CD4-positive, alpha-beta T cell treated with Interleukin-4 for 1 hour (primary cell): ENCODE data around the gene TMEM134.

ENCODE experiments used
- DNase-seq, 2 donors: peaks; one replicate each; pipeline ENCODE4 v3.0.0-alpha.2; 2020 to 2022

The TMEM134 gene

DNA sequence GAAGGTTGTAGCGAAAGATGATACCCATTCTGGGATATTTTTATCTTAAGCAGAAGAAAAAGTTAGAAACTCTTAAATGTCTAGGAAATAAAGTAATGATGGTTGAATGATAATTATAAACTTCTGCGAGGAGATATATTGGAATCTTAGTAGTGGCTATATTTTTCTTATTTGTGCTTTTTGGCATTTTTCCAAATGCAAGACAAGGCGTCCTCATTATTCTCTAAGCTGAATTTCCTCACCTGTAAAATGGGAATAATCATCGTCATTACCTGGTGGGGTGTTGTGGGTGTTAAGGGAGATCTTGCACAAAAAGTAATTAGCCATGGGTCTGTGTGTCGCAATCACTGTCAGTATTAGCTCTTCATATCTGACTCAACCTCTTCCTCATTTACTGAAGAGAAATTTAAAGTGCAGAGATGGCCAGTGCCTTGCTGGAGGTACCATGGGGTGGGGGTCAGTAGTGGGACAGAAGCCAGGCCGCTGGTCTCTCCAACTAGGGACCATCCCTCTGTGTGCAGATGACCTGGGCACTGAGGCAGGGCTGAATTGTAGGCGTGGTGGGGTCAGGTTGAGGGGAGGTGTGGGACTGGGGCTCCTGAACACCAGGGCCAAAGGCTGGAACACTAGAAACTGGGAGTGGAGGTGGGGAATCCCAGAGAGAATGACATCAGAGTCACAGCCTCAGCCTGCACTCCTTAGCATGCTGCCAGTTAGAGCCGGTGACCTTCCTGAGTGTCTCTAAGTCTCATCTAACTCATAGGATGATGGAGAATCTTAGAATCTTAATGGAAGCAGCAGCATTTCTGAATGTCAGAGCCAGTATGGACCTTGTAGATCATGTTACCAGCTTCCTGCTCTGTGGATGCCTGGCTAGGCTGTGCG is 32.0 kb upstream of the TMEM134 start:
- no peak for DNase-seq

DNA sequence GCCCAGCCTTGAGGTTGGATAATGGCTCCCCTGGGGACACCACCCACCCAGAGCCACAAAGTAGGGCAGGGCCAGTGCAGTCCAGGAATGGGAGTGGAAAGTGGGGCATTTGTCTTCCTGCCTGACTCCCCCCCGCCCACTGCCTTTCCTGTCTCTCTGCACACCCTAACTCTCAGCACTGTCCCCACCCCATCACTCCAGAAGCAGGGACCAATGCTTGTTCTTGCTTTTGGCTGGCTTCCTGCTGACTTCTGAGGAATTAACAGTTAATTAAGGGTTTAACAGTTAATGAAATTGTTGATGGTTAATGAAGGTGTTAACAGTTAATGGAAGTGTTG is 31.4 kb upstream of the TMEM134 start:
- no peak for DNase-seq

DNA sequence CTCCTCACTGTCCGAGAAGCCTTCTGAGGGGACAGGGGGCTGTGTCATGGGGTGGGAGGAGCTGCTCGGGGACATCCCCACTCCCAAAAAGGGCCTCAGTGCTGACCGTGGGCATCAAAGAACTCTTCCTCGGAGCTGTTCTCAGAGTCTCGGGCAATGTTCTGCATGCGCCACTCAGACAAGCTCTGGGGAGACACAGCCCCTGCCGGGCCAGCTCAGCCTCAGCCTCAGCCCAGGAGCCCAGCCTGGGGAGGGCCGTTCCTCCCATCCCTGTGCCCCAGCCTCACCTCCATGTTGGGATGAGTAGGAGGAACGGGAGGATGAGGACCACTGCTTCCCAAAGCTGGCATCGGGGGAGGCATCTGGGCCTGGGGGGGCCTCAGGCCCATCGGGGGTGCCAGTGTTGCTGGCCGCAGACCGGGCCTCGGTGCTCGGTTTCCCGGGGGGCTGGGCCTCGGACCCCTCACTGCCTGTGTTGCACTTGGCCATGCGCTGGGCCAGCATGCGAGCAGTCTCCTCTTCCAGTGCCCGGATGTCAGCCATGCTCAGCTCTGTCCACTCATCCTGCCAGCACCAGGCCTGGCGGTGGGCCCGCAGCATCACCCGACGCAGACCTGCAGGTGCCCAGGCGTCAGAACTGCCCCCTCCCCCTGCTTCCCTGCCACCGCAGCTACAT is 30.9 kb upstream of the TMEM134 start:
- DNase-seq, result no peak

DNA sequence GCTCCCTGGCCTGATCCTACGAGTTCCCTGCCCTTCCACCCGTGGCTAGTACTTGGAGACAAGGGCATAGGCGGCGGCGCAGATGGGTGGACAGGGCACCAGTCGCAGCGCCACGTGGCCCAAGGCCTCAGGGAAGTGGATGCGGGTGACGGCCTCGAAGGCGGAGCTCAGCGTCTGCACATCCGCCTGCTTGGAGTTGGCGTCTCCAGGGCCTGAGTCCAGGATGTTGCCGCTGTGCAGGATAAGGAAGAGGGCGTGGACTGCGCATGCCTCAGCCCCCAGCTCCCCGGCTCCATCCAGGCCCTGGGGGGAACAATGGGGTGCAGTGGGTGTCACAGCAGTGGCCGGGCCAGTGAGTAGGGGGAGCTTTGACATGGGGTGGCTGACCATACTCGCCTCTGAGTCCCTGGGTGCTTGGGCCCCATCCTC is 29.5 kb upstream of the TMEM134 start:
- DNase-seq, result no peak

DNA sequence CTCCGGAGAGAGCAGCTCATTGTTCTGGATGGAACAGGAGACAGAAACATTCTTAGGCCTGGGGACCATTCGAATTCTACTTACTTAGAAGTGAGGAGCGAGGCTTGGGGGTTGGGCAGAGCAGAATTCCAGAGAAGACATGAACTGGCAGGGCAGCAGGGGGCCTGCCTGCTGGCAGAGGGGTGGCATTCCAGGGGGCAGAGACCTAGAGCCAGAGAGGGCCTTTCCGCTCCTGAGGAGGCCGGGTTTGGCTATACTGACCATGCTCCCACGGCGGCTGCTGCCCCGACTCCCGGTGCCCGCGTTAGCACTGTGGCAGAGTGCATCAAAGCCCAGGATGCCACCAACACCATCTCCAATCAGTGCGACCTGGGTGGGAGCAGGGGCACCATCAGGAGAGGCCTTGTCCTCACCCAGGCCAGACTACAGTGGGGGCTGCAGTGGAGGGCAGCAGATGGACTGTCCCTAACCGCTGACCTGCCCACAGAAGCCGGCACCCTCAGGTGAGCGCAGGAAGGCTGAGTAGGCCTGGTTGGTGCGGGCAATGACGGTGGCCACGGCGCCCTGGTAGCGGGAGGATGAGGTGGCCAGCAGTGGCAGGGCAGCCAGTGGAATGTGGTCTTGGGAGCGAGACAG is 28.7 kb upstream of the TMEM134 start:
- DNase-seq, result no peak

DNA sequence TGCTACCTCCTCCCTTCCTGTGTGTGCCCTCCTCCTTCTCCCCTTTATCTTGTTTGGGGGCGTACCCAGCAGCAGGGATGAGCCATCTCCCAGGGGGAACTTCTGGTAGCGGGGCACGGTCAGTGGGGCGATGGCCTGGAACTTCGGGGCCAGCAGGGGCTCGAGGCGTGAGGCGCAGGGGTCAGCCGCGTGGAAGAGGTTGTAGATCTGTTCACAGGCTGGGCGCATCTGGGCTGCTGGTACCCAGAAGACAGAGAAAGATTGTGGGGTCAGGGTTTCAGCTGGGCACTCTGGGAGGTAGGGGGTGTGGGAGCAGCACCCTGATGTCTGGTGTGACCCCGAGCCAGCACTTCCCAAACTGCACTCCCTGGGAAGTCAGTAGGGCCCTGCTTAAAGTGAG is 27.1 kb upstream of the TMEM134 start:
- DNase-seq, result no peak

DNA sequence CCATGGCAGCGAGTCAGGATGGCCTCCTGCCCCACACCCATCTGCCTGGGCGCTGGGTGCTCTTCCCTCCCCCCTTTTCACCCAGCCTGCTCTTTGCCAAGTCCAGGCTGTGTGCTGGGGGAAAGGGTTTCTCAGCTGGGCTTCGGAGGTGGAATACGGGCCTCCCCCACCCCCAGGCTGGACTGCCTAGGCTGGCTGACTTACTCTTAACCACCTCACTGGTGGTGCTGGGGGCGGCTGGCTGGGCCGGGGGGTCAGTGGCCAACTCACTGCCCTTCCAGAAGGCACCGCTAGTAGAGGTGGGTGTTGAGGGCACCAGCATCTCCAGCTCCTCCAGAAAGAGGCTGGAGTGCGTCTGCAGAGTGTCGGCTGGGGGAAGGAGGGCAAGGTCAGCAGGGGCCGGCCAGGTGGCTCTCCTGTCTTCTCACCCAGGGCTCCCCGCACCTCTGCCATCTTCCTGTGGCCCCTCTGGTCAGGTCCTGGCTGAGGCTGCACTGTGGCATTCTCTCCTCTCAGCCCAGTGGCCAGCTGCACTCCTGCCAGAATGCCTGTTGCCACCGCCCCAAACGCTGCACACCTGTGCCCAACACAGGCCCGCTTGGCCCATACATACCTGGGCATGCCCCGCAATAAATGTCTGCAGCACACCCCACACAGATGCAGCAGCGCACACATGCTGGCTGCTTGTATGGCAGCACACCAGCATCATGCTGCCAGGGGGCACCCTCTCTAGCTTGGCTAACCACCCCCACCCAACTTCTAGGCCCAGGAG is 26.4 kb upstream of the TMEM134 start:
- no peak for DNase-seq

DNA sequence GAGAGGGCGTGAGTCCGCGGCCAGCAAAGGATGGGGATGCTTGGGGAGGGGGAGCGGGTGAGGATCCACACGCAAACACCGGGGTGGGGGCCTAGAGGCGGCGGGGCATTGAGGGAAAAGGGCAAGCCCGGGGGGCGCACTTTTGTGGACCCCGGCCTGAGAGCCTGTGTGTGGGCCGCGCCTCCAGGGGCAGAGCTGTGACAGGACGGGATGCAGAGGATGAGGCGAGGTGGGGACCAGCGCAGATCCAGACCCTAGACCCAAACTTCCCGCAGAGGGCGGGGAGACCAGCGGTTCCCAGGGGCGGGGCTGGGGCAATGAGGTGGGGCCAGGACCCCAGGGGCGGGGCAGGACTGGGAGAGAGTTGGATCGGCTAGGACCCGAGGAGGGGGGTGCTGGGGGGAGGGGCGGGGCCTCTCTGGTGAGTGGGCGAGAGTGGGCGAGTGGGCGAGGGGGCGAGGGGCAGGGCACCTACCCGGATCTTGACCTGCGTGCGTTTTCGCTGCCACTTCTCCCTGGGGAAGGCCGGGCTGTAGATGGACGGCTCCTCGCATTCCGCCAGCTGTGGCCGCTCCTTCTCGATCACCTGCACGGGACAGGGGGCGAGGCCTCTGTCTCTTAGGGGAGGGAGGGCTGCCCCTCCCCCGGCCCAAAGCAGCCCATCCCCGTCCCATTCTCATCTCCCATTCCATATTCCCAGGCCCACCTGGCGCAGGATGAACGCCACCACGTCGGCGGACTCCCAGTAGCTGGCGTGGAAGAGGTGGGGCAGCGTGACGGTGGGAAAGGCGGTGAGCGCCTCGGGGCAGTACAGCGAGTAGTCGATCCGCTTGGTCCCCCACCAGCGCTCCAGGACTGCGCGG is 25.6 kb upstream of the TMEM134 start:
- no peak for DNase-seq

DNA sequence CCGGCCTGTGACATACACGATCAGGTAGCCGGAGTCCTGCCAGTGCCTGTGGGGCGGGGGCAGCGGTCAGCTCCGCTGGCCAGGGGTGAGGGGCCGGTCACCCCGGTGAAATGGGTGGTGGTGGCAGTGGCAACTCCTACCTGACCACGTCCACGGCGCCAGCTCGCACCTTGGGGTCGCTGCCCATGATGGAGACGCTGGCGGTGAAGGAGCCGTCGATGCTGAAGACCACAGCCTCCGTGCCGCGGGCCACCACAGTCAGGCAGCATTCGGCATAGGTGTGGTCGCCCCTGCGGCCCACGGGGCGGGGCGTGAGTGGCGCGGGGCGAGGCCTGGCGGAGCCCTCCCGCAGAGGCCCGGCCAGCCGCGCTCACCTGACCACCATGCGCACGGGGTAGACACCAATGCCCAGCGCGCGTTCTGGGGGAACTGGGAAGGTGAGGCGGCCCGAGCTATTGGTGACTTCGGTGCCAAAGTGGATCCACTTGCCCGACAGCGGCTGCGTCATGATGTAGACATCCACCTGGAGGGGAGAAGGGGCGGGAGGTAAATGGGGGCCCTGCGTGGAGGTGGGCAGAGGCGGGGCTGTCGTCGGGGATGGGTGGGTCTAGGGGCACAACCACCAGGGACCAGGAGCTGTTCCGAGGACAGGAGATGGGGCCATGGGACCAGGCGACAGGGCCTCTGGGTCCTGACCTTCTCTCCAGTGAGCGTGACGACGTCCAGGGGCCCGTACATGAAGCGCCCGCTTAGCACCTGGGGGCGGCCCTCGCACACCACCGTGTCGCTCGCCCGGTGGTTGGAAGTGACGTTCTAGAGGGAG is 24.7 kb upstream of the TMEM134 start:
- no peak for DNase-seq

DNA sequence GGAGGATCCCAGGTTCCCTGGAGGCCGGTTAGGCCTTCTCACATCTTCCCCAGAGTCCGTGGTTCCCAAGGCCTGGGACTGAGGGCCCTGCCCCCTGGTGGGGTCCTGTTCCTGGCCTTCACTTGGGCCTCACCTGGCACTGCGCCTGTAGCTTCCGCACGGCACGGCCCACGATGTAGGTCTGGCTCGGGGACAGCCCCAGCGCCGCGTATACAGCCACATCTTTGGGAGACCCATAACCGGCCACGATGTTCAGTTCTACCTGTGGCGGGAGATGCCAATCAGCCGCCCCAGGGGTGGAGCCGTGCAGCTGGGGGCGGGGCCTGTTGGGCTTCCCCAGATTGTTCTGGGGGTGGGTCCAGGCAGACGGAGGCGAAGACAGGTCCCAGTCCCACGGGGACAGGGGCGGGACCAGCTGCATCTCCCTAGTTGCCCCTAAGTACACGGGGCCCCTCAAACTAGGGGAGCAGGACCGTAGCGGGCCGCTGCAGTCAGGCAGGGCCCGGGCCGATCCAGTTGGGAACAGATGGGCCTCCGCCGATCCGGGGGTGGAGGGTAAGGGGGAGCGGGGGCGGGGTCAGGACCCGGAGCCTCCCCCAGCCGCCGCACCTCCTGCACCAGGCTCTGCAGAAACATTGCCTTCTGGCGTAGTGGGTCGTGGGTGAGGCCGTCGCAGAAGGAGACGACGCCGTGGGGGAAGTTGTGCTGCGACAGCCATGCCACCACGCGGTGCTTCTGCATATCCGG is 23.9 kb upstream of the TMEM134 start:
- DNase-seq, result peak in 1 of 2 donors; percentile 28

DNA sequence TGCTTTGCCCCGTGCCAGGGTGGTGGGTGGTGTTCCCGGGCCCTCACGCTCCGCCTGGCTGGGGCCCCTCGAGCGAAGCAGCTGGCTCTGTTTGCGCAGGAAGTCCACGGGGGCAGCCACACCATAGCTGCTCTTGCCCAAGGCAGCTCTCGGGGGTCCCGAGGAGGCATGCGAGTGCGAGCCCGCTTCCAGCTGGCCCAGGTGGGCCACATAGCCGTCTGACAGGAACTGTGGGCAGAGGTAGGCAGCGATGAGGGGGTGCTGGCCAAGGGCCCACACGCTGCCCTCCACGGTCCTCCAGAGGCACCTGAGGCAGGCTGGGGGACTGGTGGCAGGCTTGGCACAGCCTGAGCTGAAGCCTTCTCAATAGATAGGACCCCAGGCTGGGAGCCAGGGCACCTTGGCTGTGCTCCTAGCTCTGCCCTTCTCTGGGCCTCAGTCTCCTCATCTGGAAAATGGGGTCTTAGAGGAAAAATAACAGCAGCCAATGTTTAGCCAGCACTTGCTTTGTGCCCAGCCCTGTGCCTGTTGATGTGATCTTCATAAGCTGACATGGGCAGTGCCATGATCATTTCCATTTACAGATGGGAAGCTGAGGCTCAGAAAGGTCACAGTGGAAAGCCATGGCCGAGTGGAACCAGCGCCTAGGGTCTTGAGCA is 23.1 kb upstream of the TMEM134 start:
- no peak for DNase-seq

DNA sequence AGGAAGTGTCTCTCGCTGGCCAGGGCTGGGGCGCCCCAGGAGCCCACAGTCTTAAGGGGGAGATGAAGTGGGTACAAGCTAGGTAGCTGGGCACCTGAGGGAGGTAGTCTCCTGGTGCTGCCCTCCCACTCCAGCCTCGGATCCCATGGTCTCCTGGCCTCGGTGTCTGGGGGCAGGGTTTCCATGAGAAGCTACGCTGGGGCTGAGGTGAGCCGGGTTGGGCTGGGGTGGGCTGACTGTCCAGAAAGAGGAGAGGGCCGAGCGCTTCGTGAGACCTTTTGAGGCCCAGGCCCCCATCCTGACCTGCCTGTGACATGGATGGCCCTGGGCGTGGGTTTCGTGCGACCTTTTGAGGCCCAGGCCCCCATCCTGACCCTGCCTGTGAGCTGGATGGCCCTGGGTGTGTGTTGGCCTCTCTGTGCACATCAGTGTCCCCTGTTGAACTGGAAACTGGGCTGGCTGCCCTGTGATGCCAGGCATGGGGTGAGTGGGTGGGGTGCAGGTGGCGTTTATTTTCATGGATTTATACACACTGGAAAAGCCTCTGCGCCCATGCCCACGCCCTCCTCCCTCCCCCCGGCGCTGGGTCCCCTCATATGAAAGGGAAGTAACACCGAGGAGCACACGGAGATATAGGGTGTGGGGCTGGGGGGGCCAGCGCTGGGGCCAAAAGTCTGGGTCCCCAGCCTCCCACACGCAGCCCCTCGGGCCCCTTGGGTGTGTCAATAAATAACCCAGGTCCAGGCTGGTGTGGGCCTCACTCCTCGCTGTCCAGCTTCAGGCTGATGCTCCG is 22.4 kb upstream of the TMEM134 start:
- DNase-seq, result no peak

DNA sequence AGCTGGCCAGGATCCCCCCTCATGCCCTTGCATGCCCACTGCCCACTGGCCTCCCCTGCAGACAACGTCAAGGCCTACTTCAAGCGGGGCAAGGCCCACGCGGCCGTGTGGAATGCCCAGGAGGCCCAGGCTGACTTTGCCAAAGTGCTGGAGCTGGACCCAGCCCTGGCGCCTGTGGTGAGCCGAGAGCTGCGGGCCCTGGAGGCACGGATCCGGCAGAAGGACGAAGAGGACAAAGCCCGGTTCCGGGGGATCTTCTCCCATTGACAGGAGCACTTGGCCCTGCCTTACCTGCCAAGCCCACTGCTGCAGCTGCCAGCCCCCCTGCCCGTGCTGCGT is 21.6 kb upstream of the TMEM134 start:
- DNase-seq, result no peak

DNA sequence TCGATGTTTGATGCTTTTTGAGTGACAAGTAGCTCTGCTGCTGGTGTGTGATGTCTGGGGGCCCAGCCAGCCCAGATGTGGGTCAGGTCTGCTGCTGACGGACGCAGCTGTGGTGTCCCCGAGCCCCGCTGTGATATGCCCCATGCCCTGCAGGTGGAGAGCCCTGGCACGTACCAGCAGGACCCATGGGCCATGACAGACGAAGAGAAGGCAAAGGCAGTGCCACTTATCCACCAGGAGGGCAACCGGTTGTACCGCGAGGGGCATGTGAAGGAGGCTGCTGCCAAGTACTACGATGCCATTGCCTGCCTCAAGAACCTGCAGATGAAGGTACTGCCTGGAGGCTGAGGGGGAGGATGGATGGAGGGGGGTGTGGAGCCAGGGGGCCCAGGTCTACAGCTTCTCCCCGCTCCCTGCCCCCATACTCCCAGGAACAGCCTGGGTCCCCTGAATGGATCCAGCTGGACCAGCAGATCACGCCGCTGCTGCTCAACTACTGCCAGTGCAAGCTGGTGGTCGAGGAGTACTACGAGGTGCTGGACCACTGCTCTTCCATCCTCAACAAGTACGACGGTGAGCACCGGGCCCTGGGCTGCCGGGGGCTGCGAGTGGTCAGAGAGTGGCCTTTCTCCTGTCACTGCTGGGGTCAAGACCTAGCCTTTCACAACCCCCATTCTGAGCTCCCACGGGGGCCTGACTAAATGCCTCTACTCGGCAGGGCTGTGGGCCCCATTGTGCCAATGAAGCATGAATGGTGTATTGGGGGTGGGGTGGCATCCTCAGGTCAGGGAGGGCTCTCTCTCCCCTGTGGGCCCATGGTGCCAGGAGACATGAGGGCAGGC is 21.1 kb upstream of the TMEM134 start:
- DNase-seq, result no peak

DNA sequence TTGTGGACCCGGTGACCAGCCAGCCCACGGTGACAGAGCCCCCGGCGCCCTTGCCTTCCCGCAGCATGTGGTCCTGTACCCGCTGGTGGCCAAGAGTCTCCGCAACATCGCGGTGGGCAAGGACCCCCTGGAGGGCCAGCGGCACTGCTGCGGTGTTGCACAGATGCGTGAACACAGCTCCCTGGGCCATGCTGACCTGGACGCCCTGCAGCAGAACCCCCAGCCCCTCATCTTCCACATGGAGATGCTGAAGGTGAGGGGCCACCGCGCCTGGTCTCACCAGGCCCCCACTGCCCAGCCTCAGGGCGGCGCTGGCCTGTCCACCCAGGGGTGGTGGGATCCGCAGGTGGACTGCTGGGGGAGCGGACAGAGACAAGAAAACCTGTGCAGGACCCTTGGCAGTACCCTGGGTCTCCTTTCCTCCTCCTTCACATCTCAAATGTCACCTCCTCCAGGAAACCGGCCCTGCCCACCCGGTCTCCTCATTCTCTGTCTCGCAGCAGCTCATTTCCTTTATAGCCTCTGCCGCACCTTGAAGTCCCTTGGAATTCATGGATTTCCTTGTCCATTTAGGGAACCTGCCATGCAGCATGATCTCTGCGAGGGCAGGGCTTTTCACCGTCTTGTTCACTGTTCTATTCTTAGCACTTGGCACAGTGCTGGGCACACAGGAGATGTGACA is 20.3 kb upstream of the TMEM134 start:
- DNase-seq, result no peak

DNA sequence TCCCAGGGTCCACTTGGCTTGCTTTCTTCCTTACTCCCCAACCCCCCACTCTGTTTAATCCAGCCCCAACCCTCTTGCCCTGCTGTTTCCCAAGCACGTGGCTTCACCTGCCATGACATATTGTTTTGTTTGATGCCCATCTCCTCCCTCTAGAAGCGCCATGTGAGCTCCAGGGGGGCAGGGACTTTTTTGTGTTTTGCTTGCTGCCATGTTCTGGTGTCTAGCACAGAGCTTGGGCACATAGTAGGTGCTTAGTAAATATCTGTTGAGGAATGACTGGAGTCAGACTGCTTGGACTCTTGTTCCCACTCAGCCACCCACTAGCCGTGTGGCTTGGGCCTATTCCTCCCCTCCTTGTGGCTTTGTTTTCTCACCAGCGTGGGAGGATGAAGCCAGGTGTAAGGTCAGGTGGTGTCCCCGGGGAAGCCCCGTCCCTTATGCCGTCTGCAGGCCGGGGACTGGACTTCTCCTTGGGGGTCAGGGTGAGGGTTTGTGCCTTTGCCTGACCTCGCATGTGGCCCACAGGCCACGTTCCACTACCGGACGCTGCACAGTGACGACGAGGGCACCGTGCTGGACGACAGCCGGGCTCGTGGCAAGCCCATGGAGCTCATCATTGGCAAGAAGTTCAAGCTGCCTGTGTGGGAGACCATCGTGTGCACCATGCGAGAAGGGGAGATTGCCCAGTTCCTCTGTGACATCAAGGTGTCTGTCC is 17.6 kb upstream of the TMEM134 start:
- DNase-seq, result peak in 1 of 2 donors; percentile 45

DNA sequence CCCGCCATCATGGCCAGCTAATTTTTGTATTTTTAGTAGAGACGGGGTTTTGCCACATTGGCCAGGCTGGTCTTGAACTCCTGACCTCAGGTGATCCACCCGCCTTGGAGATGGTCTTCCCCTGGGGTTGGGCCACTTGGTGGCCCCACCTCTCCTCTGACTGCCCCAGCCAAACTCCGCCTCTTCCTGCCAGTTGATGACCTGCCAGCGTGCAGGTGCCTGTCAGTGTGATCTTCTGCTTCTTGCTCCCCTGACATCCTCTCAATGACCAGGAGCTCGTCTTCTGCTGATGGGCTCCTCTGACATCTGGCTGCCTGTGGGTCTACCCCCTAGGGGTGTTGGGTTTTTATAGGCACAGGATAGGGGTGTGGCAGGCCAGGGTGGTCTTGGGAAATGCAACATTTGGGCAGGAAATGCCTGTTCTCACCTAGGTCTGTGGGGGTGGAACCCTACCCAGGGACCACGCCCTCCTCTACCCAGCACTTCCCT is 16.9 kb upstream of the TMEM134 start:
- peak; percentile 64 to 82 for DNase-seq
